Liver (tissue), 9 donors: ENCODE data around the gene NDUFS6. TPM values are rescaled to one million over a fixed set of nuclear protein-coding genes. Genes with fewer than 3 reads are reported as not detected.

ENCODE experiments used
- DNase-seq: peaks from one replicate; pipeline ENCODE4 v3.0.0-alpha.2; 2017; ENCODE audit warnings: low spot score
- H3K27ac ChIP-seq, 2 donors: one replicate each; pipeline ENCODE4 v1.7.0; 2013; ENCODE audit warnings: inconsistent platforms in 2 of 2, low read length in 2 of 2, control low read depth in 1 of 2, low read depth in 1 of 2, mild to moderate bottlenecking in 1 of 2
- H3K27me3 ChIP-seq, 4 donors: one replicate each; pipeline versions ENCODE4 v1.6.1 to v1.7.0; 2013; ENCODE audit warnings: low read length in 3 of 4, inconsistent platforms in 1 of 4, mild to moderate bottlenecking in 1 of 4, moderate library complexity in 1 of 4; ENCODE audit not compliant: control insufficient read depth in 4 of 4, insufficient read depth in 4 of 4
- H3K36me3 ChIP-seq, 4 donors: one replicate each; pipeline versions ENCODE4 v1.6.1 to v1.7.0; 2013; ENCODE audit warnings: low read length in 3 of 4, mild to moderate bottlenecking in 3 of 4, low read depth in 1 of 4, moderate library complexity in 1 of 4; ENCODE audit not compliant: control insufficient read depth in 4 of 4, insufficient read depth in 3 of 4
- H3K4me1 ChIP-seq, 4 donors: one replicate each; pipeline versions ENCODE4 v1.6.1 to v1.7.0; 2013; ENCODE audit warnings: low read length in 3 of 4, mild to moderate bottlenecking in 3 of 4, moderate library complexity in 1 of 4; ENCODE audit not compliant: control insufficient read depth in 4 of 4, insufficient read depth in 4 of 4
- H3K4me3 ChIP-seq, 3 donors: one replicate each; pipeline versions ENCODE4 v1.6.1 to v1.7.0; 2013; ENCODE audit warnings: low read length in 3 of 3, control low read depth in 1 of 3, low read depth in 1 of 3, mild to moderate bottlenecking in 1 of 3
- H3K9ac ChIP-seq, 2 donors: one replicate each; pipeline ENCODE4 v1.7.0; 2013; ENCODE audit warnings: low read length in 2 of 2, mild to moderate bottlenecking in 2 of 2, moderate library complexity in 2 of 2, control low read depth in 1 of 2, low read depth in 1 of 2
- H3K9me3 ChIP-seq, 4 donors: one replicate each; pipeline versions ENCODE4 v1.6.1 to v1.7.0; 2013; ENCODE audit warnings: low read length in 3 of 4; ENCODE audit not compliant: control insufficient read depth in 4 of 4
- ATF3 ChIP-seq: IDR thresholded peaks from 2 replicates; pipeline ENCODE4 v1.6.1; 2016; ENCODE audit warnings: antibody characterized with exemption
- CTCF ChIP-seq: fragments of 150-350 bp; IDR thresholded peaks from 2 replicates; pipeline ENCODE4 v1.5.1; 2017; ENCODE audit warnings: improper control_type of control experiment, low read depth, low read length; ENCODE audit not compliant: missing input control
- EGR1 ChIP-seq, 2 donors: IDR thresholded peaks; 2 replicates each; pipeline ENCODE4 v1.6.1; 2016 to 2018; ENCODE audit warnings: antibody characterized with exemption in 2 of 2, low read depth in 2 of 2
- FOXA1 ChIP-seq: IDR thresholded peaks from 2 replicates; pipeline ENCODE4 v1.6.1; 2016; ENCODE audit warnings: antibody characterized with exemption
- FOXA2 ChIP-seq: IDR thresholded peaks from 2 replicates; pipeline ENCODE4 v1.6.1; 2016; ENCODE audit warnings: antibody characterized with exemption
- GABPA ChIP-seq, 2 donors: IDR thresholded peaks in 1 of 2; conservative IDR thresholded peaks in 1 of 2; 2 replicates each; pipeline ENCODE4 v1.6.1; 2016; ENCODE audit warnings: antibody characterized with exemption in 2 of 2, mild to moderate bottlenecking in 1 of 2, moderate library complexity in 1 of 2
- HNF4A ChIP-seq, 2 donors: conservative IDR thresholded peaks; 2 replicates each; pipeline ENCODE4 v1.6.1; 2016; ENCODE audit warnings: antibody characterized with exemption in 2 of 2, mild to moderate bottlenecking in 2 of 2
- HNF4G ChIP-seq: IDR thresholded peaks from 2 replicates; pipeline ENCODE4 v1.6.1; 2016; ENCODE audit warnings: antibody characterized with exemption
- JUND ChIP-seq, 2 donors: IDR thresholded peaks; 2 replicates each; pipeline ENCODE4 v1.6.1; 2016; ENCODE audit warnings: antibody characterized with exemption in 2 of 2
- MAX ChIP-seq: IDR thresholded peaks from 2 replicates; pipeline ENCODE4 v1.6.1; 2016; ENCODE audit warnings: antibody characterized with exemption
- NR2F2 ChIP-seq: IDR thresholded peaks from 2 replicates; pipeline ENCODE4 v1.6.1; 2016; ENCODE audit warnings: antibody characterized with exemption
- RAD21 ChIP-seq, 2 donors: IDR thresholded peaks; 2 replicates each; pipeline ENCODE4 v1.6.1; 2016; ENCODE audit warnings: antibody characterized with exemption in 2 of 2, mild to moderate bottlenecking in 2 of 2
- RXRA ChIP-seq, 2 donors: IDR thresholded peaks; 2 replicates each; pipeline ENCODE4 v1.6.1; 2017 to 2018; ENCODE audit warnings: antibody characterized with exemption in 2 of 2, mild to moderate bottlenecking in 1 of 2
- SP1 ChIP-seq: IDR thresholded peaks from 2 replicates; pipeline ENCODE4 v1.6.1; 2018; ENCODE audit warnings: antibody characterized with exemption, mild to moderate bottlenecking
- TAF1 ChIP-seq: conservative IDR thresholded peaks from 2 replicates; pipeline ENCODE4 v1.6.1; 2016; ENCODE audit warnings: antibody characterized with exemption, mild to moderate bottlenecking
- YY1 ChIP-seq: IDR thresholded peaks from 2 replicates; pipeline ENCODE4 v1.6.1; 2016; ENCODE audit warnings: antibody characterized with exemption, mild to moderate bottlenecking
- ZBTB33 ChIP-seq: IDR thresholded peaks from 2 replicates; pipeline ENCODE4 v1.6.1; 2016; ENCODE audit warnings: antibody characterized with exemption
- WGBS: extraction: QIAGEN DNeasy Blood & Tissue Kit; methylation state at CpG from one replicate; pipeline ENCODE4 v1.1.7; 2013; 5-methylcytosine and 5-hydroxymethylcytosine counted together
- polyA plus RNA-seq, 2 donors: library from polyadenylated mRNA; stranded (reverse) in 1 of 2; unstranded in 1 of 2; fragments of 200-250 nt in 1 of 2; fragments of >200 nt in 1 of 2; fragmentation: Nextera tagmentation in 1 of 2; extraction: Ambion mirVana in 1 of 2; gene quantifications; one replicate each; pipeline versions ENCODE4 v1.2.1 to v1.2.3, GENCODE V29; 2013 to 2015
- total RNA-seq, 2 donors: library from RNA; depleted of rRNA; stranded (reverse); fragments of >200 nt; gene quantifications; one replicate each; pipeline ENCODE4 v1.2.3, GENCODE V29; 2014
- TF ChIP-seq, protein P1 (sequence below): IDR thresholded peaks from 2 replicates; pipeline ENCODE4 v1.6.1; 2016; ENCODE audit warnings: antibody characterized with exemption, mild to moderate bottlenecking
- donor health status: healthy.
- donor health status: healthy.
- donor health status: healthy.
- donor health status: healthy.
- donor health status: healthy.

NDUFS6 gene
- total and polyA plus RNA-seq, 4 donors = 18.7 to 82.5 (median 47.3) TPM

DNA sequence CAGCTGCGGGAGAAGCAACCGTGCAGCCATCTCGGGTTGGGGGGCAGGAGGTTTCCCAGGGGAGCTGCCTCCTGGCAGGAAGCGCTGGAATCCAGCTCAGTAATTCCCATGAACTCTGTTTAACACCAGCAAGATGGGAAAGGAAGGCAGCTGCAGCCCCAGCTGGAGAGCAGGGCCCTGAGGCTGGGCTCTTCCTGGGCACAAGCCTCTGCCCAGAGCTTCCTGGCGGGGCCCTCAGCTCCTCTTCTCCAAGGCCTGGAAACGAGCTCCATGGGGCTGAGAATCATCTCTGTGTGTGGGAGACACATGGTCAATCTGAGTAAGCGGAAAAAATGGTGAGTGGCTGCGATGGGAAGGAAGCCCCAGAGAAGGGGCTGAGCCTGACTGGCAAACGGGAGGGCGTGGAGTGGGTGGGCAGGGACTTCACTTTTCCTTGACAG, 7.9 kb upstream of the NDUFS6 start:
- no peak overlapping the region for H3K27ac ChIP-seq
- H3K27me3 ChIP-seq = no peaks in the 10 kb centered on the region
- H3K4me3 ChIP-seq = no peak overlapping the region
- no peaks in the 10 kb centered on the region for H3K9me3 ChIP-seq
- H3K4me1 ChIP-seq = no peaks in the 10 kb centered on the region
- WGBS = 81% methylated on average over 10 of the region's 10 CpGs
- TF ChIP-seq RXRA (IDR thresholded peaks at IDR 0.05) (no peak), JUND (IDR thresholded peaks at IDR 0.05) (no peak), YY1 (no peak), HNF4G (no peak), SP1 (no peak), RAD21 (IDR thresholded peaks at IDR 0.05) (no peak), HNF4A (conservative IDR thresholded peaks at IDR 0.05) (no peak), FOXA2 (no peak), ZBTB33 (no peak), ATF3 (no peak), EGR1 (IDR thresholded peaks at IDR 0.05; ENCODE audit: low read depth in 2 of 2) (no peak), TAF1 (no peak), MAX (no peak), CTCF (no peak), FOXA1 (no peak), NR2F2 (no peak), GABPA (IDR thresholded peaks at IDR 0.05 in 1 of 2, conservative IDR thresholded peaks at IDR 0.05 in 1 of 2) (no peak)
- TF ChIP-seq, protein P1, sequence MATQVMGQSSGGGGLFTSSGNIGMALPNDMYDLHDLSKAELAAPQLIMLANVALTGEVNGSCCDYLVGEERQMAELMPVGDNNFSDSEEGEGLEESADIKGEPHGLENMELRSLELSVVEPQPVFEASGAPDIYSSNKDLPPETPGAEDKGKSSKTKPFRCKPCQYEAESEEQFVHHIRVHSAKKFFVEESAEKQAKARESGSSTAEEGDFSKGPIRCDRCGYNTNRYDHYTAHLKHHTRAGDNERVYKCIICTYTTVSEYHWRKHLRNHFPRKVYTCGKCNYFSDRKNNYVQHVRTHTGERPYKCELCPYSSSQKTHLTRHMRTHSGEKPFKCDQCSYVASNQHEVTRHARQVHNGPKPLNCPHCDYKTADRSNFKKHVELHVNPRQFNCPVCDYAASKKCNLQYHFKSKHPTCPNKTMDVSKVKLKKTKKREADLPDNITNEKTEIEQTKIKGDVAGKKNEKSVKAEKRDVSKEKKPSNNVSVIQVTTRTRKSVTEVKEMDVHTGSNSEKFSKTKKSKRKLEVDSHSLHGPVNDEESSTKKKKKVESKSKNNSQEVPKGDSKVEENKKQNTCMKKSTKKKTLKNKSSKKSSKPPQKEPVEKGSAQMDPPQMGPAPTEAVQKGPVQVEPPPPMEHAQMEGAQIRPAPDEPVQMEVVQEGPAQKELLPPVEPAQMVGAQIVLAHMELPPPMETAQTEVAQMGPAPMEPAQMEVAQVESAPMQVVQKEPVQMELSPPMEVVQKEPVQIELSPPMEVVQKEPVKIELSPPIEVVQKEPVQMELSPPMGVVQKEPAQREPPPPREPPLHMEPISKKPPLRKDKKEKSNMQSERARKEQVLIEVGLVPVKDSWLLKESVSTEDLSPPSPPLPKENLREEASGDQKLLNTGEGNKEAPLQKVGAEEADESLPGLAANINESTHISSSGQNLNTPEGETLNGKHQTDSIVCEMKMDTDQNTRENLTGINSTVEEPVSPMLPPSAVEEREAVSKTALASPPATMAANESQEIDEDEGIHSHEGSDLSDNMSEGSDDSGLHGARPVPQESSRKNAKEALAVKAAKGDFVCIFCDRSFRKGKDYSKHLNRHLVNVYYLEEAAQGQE = no peak
- peaks cover 3 to 21% (median 13%) of the 10 kb centered on the region in 4 donors for H3K36me3 ChIP-seq
- H3K9ac ChIP-seq = no peak overlapping the region
- no peak for DNase-seq
